Activated CD8-positive, alpha-beta T cell treated with anti-CD3 and anti-CD28 coated beads for 36 hours (primary cell): ENCODE data around the gene KIAA0753. TPM values are rescaled to one million over a fixed set of nuclear protein-coding genes. Genes with fewer than 3 reads are reported as not detected.

ENCODE experiments used
- ATAC-seq: fragments of 200-7000 bp; cut with Tn5 transposase; one replicate; pipeline ENCODE4 v1.10.0; 2021; ENCODE audit warnings: mild to moderate bottlenecking, moderate library complexity
- CTCF ChIA-PET: fragments of 350-600 bp; sonication (Branson Sonifier 250); formaldehyde crosslinking; loops from one replicate; lab custom pipeline; 2021; ENCODE audit warnings: antibody characterized with exemption; lab: Charles Lee
- POLR2A ChIA-PET: fragments of 350-600 bp; sonication (Branson Sonifier 250); formaldehyde crosslinking; loops from one replicate; lab custom pipeline; 2021; ENCODE audit warnings: antibody characterized with exemption; lab: Charles Lee
- DNase-seq: peaks from one replicate; pipeline ENCODE4 v3.0.0-alpha.2; 2020
- H3K27ac Mint-ChIP-seq: one replicate; pipeline ENCODE4 v1.8.0; 2021; ENCODE audit warnings: mild to moderate bottlenecking, mixed read lengths
- H3K27me3 Mint-ChIP-seq: one replicate; pipeline ENCODE4 v1.8.0; 2021; ENCODE audit warnings: mixed read lengths
- H3K36me3 Mint-ChIP-seq: one replicate; pipeline ENCODE4 v1.8.0; 2021; ENCODE audit warnings: low read depth, mixed read lengths
- H3K4me1 Mint-ChIP-seq: one replicate; pipeline ENCODE4 v1.8.0; 2021; ENCODE audit warnings: low read depth, mixed read lengths
- H3K4me3 Mint-ChIP-seq: one replicate; pipeline ENCODE4 v1.8.0; 2021; ENCODE audit warnings: mild to moderate bottlenecking, moderate library complexity, mixed read lengths
- H3K9me3 Mint-ChIP-seq: one replicate; pipeline ENCODE4 v1.8.0; 2021; ENCODE audit warnings: mixed read lengths
- CTCF ChIP-seq: fragments of 200-600 bp; IDR thresholded peaks from one replicate; pipeline ENCODE4 v1.8.0; 2022; ENCODE audit warnings: antibody characterized with exemption, mild to moderate bottlenecking
- intact Hi-C: fragments of 100-400 bp; cut with micrococcal nuclease; formaldehyde crosslinking; loops from one replicate; pipeline ENCODE4 v1.10.0; 2022
- total RNA-seq, 2 experiments: library from RNA; stranded (reverse); gene quantifications; one replicate each; pipeline ENCODE4 v1.2.3, GENCODE V29; 2021

KIAA0753 gene
- total RNA-seq, 2 experiments from 2014 or later: 16.5 to 17.3 TPM

DNA sequence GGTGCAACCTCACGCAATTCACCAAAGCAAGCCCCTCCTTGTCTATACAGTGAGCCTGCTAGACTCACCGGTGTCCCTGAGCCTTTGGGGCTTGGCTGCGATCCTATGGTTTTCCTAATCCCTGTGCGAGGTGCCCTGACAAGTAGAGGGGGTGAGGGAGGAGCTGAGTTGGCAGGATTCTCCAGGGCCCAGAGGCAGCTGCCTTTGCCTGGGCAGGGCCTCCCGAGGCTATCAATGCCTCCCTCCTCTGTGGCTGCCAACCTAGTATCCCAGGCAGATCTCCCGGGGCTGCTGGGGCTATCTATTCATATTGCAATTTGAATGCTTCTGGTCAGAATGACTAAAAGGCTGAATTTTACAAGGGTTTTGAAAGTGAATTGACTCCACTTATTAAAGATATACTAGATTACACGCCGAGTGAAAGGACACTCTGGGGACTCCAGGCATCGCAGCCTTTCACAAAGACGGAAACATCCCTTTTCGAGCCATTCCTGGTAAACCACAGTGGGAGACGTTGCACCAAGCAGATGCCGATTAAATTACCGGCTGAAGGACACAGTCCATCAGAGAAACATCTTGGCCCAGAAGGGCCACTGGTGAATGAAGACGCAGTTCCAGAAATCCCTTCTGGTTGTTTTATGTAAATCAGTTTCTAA lies 72.9 kb downstream of the KIAA0753 start:
- POLR2A ChIA-PET: no interaction called here
- DNase-seq (no peak), ATAC-seq (no peak)
- intact Hi-C loops: no loop called here
- no peak overlapping the region for H3K27ac Mint-ChIP-seq
- no peaks in the 10 kb centered on the region for H3K4me1 Mint-ChIP-seq
- no peaks in the 10 kb centered on the region for H3K9me3 Mint-ChIP-seq
- CTCF ChIA-PET: no interaction called here
- H3K27me3 Mint-ChIP-seq: peaks cover 15% of the 10 kb centered on the region
- no peak for TF ChIP-seq CTCF
- no peak overlapping the region for H3K4me3 Mint-ChIP-seq
- no peaks in the 10 kb centered on the region for H3K36me3 Mint-ChIP-seq

- no peak overlapping the region for H3K27ac Mint-ChIP-seq
These were observed 79.1 kb downstream of the KIAA0753 start for GRCh38 chr17:6561446-6561845.

GRCh38 chr17:6560496-6560895 lies 80.0 kb downstream of the KIAA0753 start:
- no peak for TF ChIP-seq CTCF
- H3K27me3 Mint-ChIP-seq: peaks cover 39% of the 10 kb centered on the region
- ChIA-PET POLR2A (no interaction called here), CTCF (no interaction called here)
- H3K27ac Mint-ChIP-seq: no peak overlapping the region
- H3K4me1 Mint-ChIP-seq: peaks cover 1% of the 10 kb centered on the region
- no peaks in the 10 kb centered on the region for H3K36me3 Mint-ChIP-seq
- intact Hi-C loops: no loop called here
- H3K4me3 Mint-ChIP-seq: no peak overlapping the region
- DNase-seq (no peak), ATAC-seq (no peak)
- no peaks in the 10 kb centered on the region for H3K9me3 Mint-ChIP-seq

More at GRCh38 chr17:6561446-6561845, 79.1 kb downstream of the KIAA0753 start:
- TF ChIP-seq CTCF: no peak
- Mint-ChIP-seq H3K9me3 (no peaks in the 10 kb centered on the region), H3K4me1 (no peaks in the 10 kb centered on the region), H3K4me3 (no peak overlapping the region), H3K27me3 (peaks cover 38% of the 10 kb centered on the region), H3K36me3 (no peaks in the 10 kb centered on the region)
- intact Hi-C loops: no loop called here
- DNase-seq: no peak
- ChIA-PET CTCF (no interaction called here), POLR2A (no interaction called here)
- ATAC-seq: no peak

DNA sequence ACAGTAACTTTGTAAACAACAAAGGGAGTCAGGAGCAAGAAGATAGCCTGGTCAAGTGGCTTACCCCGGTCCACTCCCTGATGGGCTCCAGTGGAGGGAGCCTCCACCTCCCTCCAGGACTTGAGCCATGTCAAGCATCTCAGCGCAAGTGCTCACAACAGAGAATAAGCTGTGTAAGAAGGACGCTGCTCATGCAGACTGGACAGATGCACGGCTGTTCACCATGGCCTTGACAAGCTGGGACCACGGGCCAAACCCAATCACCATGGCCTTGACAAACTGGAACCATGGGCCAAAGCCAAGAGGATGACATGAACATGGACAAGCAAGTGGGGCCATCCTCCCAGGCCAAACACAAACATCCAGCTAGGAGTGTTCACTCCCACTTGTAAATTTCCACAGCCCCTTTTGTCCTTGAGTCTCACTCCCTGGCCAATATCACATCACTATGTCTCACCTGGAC lies 80.7 kb downstream of the KIAA0753 start:
- Mint-ChIP-seq H3K27ac (no peak overlapping the region), H3K9me3 (no peaks in the 10 kb centered on the region), H3K27me3 (peaks cover 45% of the 10 kb centered on the region), H3K36me3 (no peaks in the 10 kb centered on the region), H3K4me1 (peaks cover 7% of the 10 kb centered on the region), H3K4me3 (no peak overlapping the region)
- intact Hi-C loops: no loop called here
- ChIA-PET CTCF (interaction anchor here (1.2 kb wide), 1 partner anchor 87 kb away, joined by 4 read pairs; no protein-coding TSS in a partner anchor), POLR2A (no interaction called here)
- TF ChIP-seq CTCF: no peak
- ATAC-seq (no peak), DNase-seq (no peak)

- Mint-ChIP-seq H3K27ac (no peak overlapping the region), H3K4me1 (peaks cover 8% of the 10 kb centered on the region), H3K9me3 (no peaks in the 10 kb centered on the region), H3K27me3 (peaks cover 48% of the 10 kb centered on the region), H3K36me3 (no peaks in the 10 kb centered on the region), H3K4me3 (no peak overlapping the region)
- no peak for TF ChIP-seq CTCF
- CTCF ChIA-PET: interaction anchor here (1.2 kb wide), 1 partner anchor 86 kb away, joined by 4 read pairs; no protein-coding TSS in a partner anchor
- ATAC-seq (no peak), DNase-seq (no peak)
- intact Hi-C loops: no loop called here
- POLR2A ChIA-PET: no interaction called here
These were observed 81.4 kb downstream of the KIAA0753 start for GRCh38 chr17:6558932-6559752.
